Uterus (tissue), 4 donors: Measurements from ENCODE around the gene ADCY5. TPM values are rescaled to one million over a fixed set of nuclear protein-coding genes. Genes with fewer than 3 reads are reported as not detected.
A peak's percentile ranks its signal among the peaks of the same experiment; 100 is the strongest.

Experiments used
- DNase-seq, 2 donors: peaks; one replicate each; pipeline ENCODE4 v3.0.0-alpha.2; 2019 to 2020
- H3K27ac ChIP-seq, 2 donors: fragments of 200-600 bp; sonication (generic); 1 replicate in 1 of 2; 2 replicates in 1 of 2; pipeline ENCODE4 v1.5.1; 2016 to 2018
- H3K27me3 ChIP-seq, 2 donors: fragments of 200-600 bp; sonication (generic); one replicate each; pipeline ENCODE4 v1.5.1; 2018 to 2019; ENCODE audit warnings: control low read depth in 1 of 2
- H3K36me3 ChIP-seq, 2 donors: fragments of 200-600 bp; sonication (generic); one replicate each; pipeline ENCODE4 v1.5.1; 2019; ENCODE audit warnings: control low read depth in 1 of 2
- H3K4me1 ChIP-seq, 2 donors: fragments of 200-600 bp; sonication (generic); one replicate each; pipeline ENCODE4 v1.5.1; 2018 to 2019; ENCODE audit warnings: control low read depth in 1 of 2
- H3K4me3 ChIP-seq, 2 donors: fragments of 200-600 bp; sonication (generic); 1 replicate in 1 of 2; 2 replicates in 1 of 2; pipeline ENCODE4 v1.5.1; 2018 to 2019; ENCODE audit warnings: mild to moderate bottlenecking in 1 of 2
- H3K9me3 ChIP-seq, 2 donors: fragments of 200-600 bp; sonication (generic); one replicate each; pipeline ENCODE4 v1.5.1; 2019; ENCODE audit warnings: control low read depth in 1 of 2
- POLR2A ChIP-seq, 2 donors: fragments of 450-650 bp; IDR thresholded peaks; one replicate each; pipeline ENCODE4 v1.6.1; 2016; ENCODE audit warnings: antibody characterized with exemption in 2 of 2, mild to moderate bottlenecking in 1 of 2, moderate library complexity in 1 of 2
- intact Hi-C: fragments of 100-400 bp; cut with DNase I; formaldehyde crosslinking; loops from one replicate; pipeline ENCODE4 v1.15.1; 2023; ENCODE audit warnings: low total_unique reads
- total RNA-seq, 4 donors: library from RNA; depleted of rRNA in 3 of 4; stranded (reverse); fragments of >200 nt in 3 of 4; gene quantifications; one replicate each; pipeline versions ENCODE4 v1.1.0 to v1.2.4, GENCODE V29; 2014 to 2023
- TF ChIP-seq, protein P1 (sequence below), 4 experiments: fragments of 200-600 bp in 2 of 4; fragments of 450-650 bp in 2 of 4; sonication (generic) in 2 of 4; IDR thresholded peaks; one replicate each; pipeline ENCODE4 v1.5.1; 2016 to 2019; ENCODE audit warnings: antibody characterized with exemption in 4 of 4, mild to moderate bottlenecking in 2 of 4, moderate library complexity in 1 of 4
- donor health status: DM: yes; HTN: yes; CAD: no.

The ADCY5 gene
- total RNA-seq, 4 donors from 2014 or later, result 21.1 to 43.5 (median 34.7) TPM

DNA sequence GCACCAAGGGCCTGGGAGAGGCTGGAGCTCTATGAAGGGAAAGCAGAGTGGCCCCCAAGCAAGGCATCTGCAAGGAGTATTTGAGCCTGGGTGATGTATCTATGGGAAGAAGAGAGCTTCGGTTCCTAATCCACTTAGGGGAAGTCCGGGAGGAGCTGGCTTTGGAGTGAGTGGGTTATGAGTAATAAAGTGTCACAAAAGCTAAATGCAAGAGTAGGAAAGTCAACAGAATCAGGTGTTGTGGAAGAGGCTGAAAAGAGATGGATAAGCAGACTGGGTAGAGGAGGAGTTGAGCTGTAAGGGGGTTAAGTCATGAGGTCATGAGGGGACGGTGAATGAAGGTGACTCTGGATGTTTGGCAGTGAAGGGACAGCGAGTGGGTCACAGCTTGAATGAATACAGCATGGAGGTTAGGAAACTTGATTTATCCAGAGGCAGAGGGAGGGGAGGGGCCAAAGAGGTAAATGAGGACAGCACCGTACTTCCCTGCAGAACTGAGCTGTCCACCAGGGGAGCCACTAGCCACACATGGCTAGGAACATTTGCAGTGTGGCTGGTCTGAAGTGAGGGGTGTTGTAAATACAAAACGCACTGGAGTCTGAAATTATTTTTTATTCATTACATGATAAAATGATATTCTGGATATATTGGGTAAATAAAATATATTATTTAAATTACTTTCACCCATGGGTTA lies 83.3 kb downstream of the ADCY5 start:
- DNase-seq, result no peak
- intact Hi-C loops, result no loop called here
- Histone ChIP-seq H3K36me3 (no peaks in the 10 kb centered on the region), H3K27me3 (no peaks in the 10 kb centered on the region), H3K4me1 (no peaks in the 10 kb centered on the region), H3K27ac (no peak overlapping the region), H3K4me3 (no peak overlapping the region), H3K9me3 (no peaks in the 10 kb centered on the region)
- TF ChIP-seq, protein P1, sequence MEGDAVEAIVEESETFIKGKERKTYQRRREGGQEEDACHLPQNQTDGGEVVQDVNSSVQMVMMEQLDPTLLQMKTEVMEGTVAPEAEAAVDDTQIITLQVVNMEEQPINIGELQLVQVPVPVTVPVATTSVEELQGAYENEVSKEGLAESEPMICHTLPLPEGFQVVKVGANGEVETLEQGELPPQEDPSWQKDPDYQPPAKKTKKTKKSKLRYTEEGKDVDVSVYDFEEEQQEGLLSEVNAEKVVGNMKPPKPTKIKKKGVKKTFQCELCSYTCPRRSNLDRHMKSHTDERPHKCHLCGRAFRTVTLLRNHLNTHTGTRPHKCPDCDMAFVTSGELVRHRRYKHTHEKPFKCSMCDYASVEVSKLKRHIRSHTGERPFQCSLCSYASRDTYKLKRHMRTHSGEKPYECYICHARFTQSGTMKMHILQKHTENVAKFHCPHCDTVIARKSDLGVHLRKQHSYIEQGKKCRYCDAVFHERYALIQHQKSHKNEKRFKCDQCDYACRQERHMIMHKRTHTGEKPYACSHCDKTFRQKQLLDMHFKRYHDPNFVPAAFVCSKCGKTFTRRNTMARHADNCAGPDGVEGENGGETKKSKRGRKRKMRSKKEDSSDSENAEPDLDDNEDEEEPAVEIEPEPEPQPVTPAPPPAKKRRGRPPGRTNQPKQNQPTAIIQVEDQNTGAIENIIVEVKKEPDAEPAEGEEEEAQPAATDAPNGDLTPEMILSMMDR (IDR thresholded peaks at IDR 0.05), result peak in 3 of 4 experiments; percentile 14 to 32 (median 29)
- TF ChIP-seq POLR2A (IDR thresholded peaks at IDR 0.05), result no peak

DNA sequence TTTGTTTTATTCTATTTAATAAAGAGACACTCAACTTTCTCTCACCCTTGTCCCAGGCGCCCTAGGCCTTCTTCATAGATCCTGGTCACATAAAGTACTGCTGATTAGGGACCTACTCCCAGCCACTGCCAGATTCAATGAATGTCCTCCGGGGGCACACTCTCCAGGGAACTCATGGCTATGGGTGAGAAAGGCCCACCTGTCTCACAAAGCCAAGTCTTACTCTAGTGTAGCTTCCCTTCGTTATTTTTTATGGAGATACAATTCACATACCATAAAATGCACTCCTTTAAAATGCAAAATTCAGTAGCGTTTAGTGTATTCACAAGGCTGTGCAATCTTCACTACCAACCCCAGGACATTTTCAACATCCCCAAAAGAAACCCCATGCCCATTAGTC lies 87.8 kb downstream of the ADCY5 start:
- intact Hi-C loops, result no loop called here
- H3K4me1 ChIP-seq, result no peaks in the 10 kb centered on the region
- no peak overlapping the region for H3K27ac ChIP-seq
- H3K36me3 ChIP-seq, result no peaks in the 10 kb centered on the region
- H3K9me3 ChIP-seq, result no peaks in the 10 kb centered on the region
- TF ChIP-seq, protein P1 (IDR thresholded peaks at IDR 0.05), result no peak
- no peak for TF ChIP-seq POLR2A (IDR thresholded peaks at IDR 0.05)
- no peaks in the 10 kb centered on the region for H3K27me3 ChIP-seq
- no peak overlapping the region for H3K4me3 ChIP-seq
- no peak for DNase-seq

DNA sequence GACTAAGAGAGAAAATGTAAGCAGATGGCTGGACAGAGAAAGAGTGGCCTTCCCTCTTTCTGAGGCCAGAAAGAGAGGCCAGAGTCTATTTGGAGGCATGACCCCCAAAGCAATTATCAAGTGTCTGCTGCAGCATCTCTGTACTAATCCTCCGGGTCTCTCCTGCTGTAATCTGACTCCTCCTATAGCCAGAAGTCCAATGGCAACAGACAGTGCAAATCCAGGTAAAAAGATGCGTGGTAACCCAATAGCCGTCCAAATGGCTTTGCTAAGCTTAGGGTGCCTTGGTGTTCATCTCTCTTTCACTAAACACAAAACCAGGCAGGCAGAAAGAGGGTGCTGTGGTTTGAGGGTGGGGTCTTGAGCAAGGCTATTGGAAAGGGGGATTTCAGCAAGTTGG lies 91.6 kb downstream of the ADCY5 start:
- DNase-seq, result no peak
- no peaks in the 10 kb centered on the region for H3K4me1 ChIP-seq
- TF ChIP-seq, protein P1 (IDR thresholded peaks at IDR 0.05), result no peak
- TF ChIP-seq POLR2A (IDR thresholded peaks at IDR 0.05), result no peak
- no peaks in the 10 kb centered on the region for H3K27me3 ChIP-seq
- intact Hi-C loops, result no loop called here
- H3K27ac ChIP-seq, result no peak overlapping the region
- H3K36me3 ChIP-seq, result no peaks in the 10 kb centered on the region
- H3K9me3 ChIP-seq, result no peaks in the 10 kb centered on the region
- no peak overlapping the region for H3K4me3 ChIP-seq

DNA sequence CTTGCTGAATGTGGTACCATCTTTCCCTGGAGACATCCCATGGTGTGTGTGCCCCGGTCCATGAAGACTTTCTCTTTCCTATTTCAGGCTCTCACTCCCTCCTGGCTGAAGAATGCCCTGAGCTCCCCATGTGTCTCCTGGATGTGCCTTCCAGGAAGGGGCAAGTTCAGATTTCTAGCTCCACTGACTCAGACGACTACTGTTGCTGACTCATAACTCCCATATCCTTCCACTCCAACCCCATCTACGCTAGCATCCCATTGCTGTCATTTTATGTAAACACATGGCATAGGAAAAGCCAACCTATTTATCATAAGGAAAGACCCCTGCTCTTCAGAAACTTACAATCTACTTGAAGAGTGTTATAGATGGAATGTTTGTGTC lies 95.0 kb downstream of the ADCY5 start:
- Histone ChIP-seq H3K27me3 (no peaks in the 10 kb centered on the region), H3K9me3 (no peaks in the 10 kb centered on the region), H3K36me3 (no peaks in the 10 kb centered on the region), H3K4me1 (no peaks in the 10 kb centered on the region), H3K4me3 (no peak overlapping the region), H3K27ac (no peak overlapping the region)
- DNase-seq, result no peak
- intact Hi-C loops, result no loop called here
- TF ChIP-seq, protein P1 (IDR thresholded peaks at IDR 0.05), result no peak
- no peak for TF ChIP-seq POLR2A (IDR thresholded peaks at IDR 0.05)

DNA sequence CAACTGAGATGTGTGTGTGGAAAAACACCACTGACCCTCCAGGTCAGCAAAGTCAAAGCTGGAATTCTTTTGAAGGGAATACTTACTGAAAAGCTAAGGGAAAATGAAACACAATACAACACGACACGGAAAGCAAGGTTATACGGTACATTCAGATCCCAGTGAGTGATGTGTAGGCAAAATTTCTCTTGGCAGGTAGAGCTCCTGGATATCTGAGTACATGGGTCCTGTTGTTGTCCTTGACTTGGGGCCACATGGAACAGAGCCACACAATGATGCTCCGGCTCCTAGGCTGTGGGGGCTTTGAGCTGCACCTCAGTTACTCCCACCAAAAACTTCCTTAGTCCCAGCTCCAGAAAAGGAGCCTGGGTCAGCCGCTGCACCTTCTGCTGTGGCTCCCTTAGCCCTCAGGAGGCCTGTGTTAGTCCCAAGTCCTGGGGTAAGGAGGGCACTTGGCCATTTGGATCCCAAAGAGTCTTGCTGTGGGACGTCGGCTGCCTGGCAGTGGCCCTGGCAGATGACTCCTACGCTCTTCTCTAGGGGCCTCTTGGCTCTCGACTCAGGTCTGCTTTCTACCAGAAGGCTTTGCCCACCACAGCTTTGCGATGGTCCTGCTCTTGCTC lies 95.6 kb downstream of the ADCY5 start:
- Histone ChIP-seq H3K27ac (no peak overlapping the region), H3K4me3 (no peak overlapping the region), H3K4me1 (no peaks in the 10 kb centered on the region), H3K9me3 (no peaks in the 10 kb centered on the region), H3K27me3 (no peaks in the 10 kb centered on the region), H3K36me3 (no peaks in the 10 kb centered on the region)
- no peak for TF ChIP-seq POLR2A (IDR thresholded peaks at IDR 0.05)
- TF ChIP-seq, protein P1 (IDR thresholded peaks at IDR 0.05), result no peak
- intact Hi-C loops, result no loop called here
- DNase-seq, result no peak
